ENCODE results near the gene IL31. TPM values are rescaled to one million over a fixed set of nuclear protein-coding genes. Genes with fewer than 3 reads are reported as not detected.
"Not testable (repeated sequence)": the region's sequence is repeated elsewhere in the genome, so short reads cannot be mapped to it uniquely, and the experiment has no call there.

IL31 gene
- total RNA-seq, 1 donor from 2014 or later = not detected

GRCh38 chr12:122195405-122195804 lies 21.4 kb upstream of the IL31 start:
- intact Hi-C loops (cut with DNase I) = no loop called here
- no peak for DNase-seq (ENCODE audit: low spot score)

- no peak for DNase-seq (ENCODE audit: low spot score)
- intact Hi-C loops (cut with DNase I) = loop anchor here (5.0 kb wide), 1 partner anchor 68 kb away; no protein-coding TSS in a partner anchor
These were observed 20.8 kb upstream of the IL31 start for GRCh38 chr12:122194804-122195203.

GRCh38 chr12:122192441-122192840 lies 18.4 kb upstream of the IL31 start:
- DNase-seq (ENCODE audit: low spot score) = peak; percentile 12
- intact Hi-C loops (cut with DNase I) = loop anchor here (5.0 kb wide), 1 partner anchor 65 kb away; no protein-coding TSS in a partner anchor

GRCh38 chr12:122190842-122191668 lies 17.0 kb upstream of the IL31 start:
- peak; percentile 22 for DNase-seq (ENCODE audit: low spot score)

GRCh38 chr12:122189626-122190475 lies 15.8 kb upstream of the IL31 start:
- intact Hi-C loops (cut with DNase I) = loop anchor here (5.0 kb wide), 1 partner anchor 63 kb away; no protein-coding TSS in a partner anchor

More at GRCh38 chr12:122190842-122191668, 17.0 kb upstream of the IL31 start:
- intact Hi-C loops (cut with DNase I) = loop anchor here (5.0 kb wide), 1 partner anchor 64 kb away; no protein-coding TSS in a partner anchor

GRCh38 chr12:122187466-122187865 lies 13.4 kb upstream of the IL31 start:
- DNase-seq (ENCODE audit: low spot score) = no peak
- intact Hi-C loops (cut with DNase I) = no loop called here

More at GRCh38 chr12:122189626-122190475, 15.8 kb upstream of the IL31 start:
- DNase-seq (ENCODE audit: low spot score) = no peak

- no peak for DNase-seq (ENCODE audit: low spot score)
- intact Hi-C loops (cut with DNase I) = no loop called here
These were observed 11.6 kb upstream of the IL31 start for GRCh38 chr12:122185494-122186082.

- intact Hi-C loops (cut with DNase I) = no loop called here
- DNase-seq (ENCODE audit: low spot score) = no peak
These were observed 11.1 kb upstream of the IL31 start for GRCh38 chr12:122185079-122185478.

GRCh38 chr12:122184517-122184916 lies 10.5 kb upstream of the IL31 start:
- no peak for DNase-seq (ENCODE audit: low spot score)
- intact Hi-C loops (cut with DNase I) = no loop called here

- DNase-seq (ENCODE audit: low spot score) = no peak
- intact Hi-C loops (cut with DNase I) = no loop called here
These were observed 9.5 kb upstream of the IL31 start for GRCh38 chr12:122183588-122183940.

- peak; percentile 78 for DNase-seq (ENCODE audit: low spot score)
- intact Hi-C loops (cut with DNase I) = no loop called here
These were observed 9.0 kb upstream of the IL31 start, which contains the start of gene LRRC43 for GRCh38 chr12:122182887-122183587. Gene LRRC43, plus strand, starts transcription at chr12:122183123. Its CDS starts 22 bp downstream, at chr12:122183145.

GRCh38 chr12:122176473-122176872 lies 2.5 kb upstream of the IL31 start:
- intact Hi-C loops (cut with DNase I); DNase-seq (ENCODE audit: low spot score): not testable (repeated sequence)

- DNase-seq (ENCODE audit: low spot score) = no peak
- intact Hi-C loops (cut with DNase I) = no loop called here
These were observed 1.6 kb downstream of the IL31 start for GRCh38 chr12:122172262-122172939.

- intact Hi-C loops (cut with DNase I) = no loop called here
- no peak for DNase-seq (ENCODE audit: low spot score)
These were observed 2.6 kb downstream of the IL31 start for GRCh38 chr12:122171399-122171798.

GRCh38 chr12:122168492-122168891 lies 5.5 kb downstream of the IL31 start:
- intact Hi-C loops (cut with DNase I) = no loop called here
- DNase-seq (ENCODE audit: low spot score) = no peak

- intact Hi-C loops (cut with DNase I) = no loop called here
- DNase-seq (ENCODE audit: low spot score) = no peak
These were observed 6.6 kb downstream of the IL31 start for GRCh38 chr12:122167356-122167925.

GRCh38 chr12:122166422-122167349 lies 7.3 kb downstream of the IL31 start:
- no peak for DNase-seq (ENCODE audit: low spot score)
- intact Hi-C loops (cut with DNase I) = no loop called here

Data from cardiac septum (tissue), 1 donor.